MG63 (cell line): ENCODE data around the gene NRL. TPM values are rescaled to one million over a fixed set of nuclear protein-coding genes. Genes with fewer than 3 reads are reported as not detected.

ENCODE experiments used
- DNase-seq: peaks from one replicate; pipeline ENCODE4 v3.0.0-alpha.2; 2020
- H3K27me3 ChIP-seq: fragments of 250-450 bp; sonication (Bioruptor Pico); 2 replicates; pipeline ENCODE4 v1.5.1; 2020; ENCODE audit warnings: mild to moderate bottlenecking, moderate library complexity
- H3K36me3 ChIP-seq: fragments of 250-450 bp; sonication (Bioruptor Pico); 2 replicates; pipeline ENCODE4 v1.5.1; 2020; ENCODE audit warnings: mild to moderate bottlenecking, moderate library complexity
- H3K4me3 ChIP-seq: fragments of 250-450 bp; sonication (Bioruptor Pico); 2 replicates; pipeline ENCODE4 v1.5.1; 2020; ENCODE audit warnings: mild to moderate bottlenecking, moderate library complexity
- H3K9me3 ChIP-seq: fragments of 250-450 bp; sonication (Bioruptor Pico); 2 replicates; pipeline ENCODE4 v1.5.1; 2020; ENCODE audit warnings: mild to moderate bottlenecking, moderate library complexity
- total RNA-seq: library from RNA; depleted of rRNA; stranded (reverse); fragments of >200 nt; shearing (Covaris generic); gene quantifications from 2 replicates; pipeline ENCODE4 v1.2.3, GENCODE V29; 2014; ENCODE audit warnings: low replicate concordance

The NRL gene
- total RNA-seq, 1 experiment from 2014 or later, result 4.9 TPM

DNA sequence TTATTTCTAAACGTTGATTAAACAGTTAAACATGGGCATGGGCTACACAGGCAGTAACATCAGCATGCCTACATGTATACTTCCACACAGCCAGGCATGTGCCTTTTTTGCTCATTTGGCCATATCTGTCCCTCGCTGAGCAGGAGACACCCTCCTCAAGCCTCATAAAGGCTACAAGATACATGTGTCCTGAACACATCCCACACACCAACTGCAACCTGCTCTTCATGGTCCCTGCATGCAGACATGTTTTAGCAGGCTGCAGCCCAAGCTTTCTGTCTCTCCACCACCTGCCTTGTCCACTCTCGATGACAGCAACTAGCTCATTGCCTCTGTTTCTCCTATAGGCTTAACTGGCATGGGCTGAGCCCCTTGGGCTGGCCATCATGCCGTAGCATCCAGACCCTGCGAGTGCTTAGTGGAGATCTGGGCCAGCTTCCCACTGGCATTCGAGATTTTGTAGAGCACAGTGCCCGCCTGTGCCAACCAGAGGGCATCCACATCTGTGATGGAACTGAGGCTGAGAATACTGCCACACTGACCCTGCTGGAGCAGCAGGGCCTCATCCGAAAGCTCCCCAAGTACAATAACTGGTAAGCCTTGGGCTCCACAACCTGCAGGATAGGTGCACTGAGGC, 18.1 kb downstream of the NRL start:
- H3K36me3 ChIP-seq, result no peaks in the 10 kb centered on the region; the same call in 1 of the 2 replicates
- no peak overlapping the region for H3K4me3 ChIP-seq
- H3K27me3 ChIP-seq, result no peaks in the 10 kb centered on the region
- H3K9me3 ChIP-seq, result no peaks in the 10 kb centered on the region
- no peak for DNase-seq

DNA sequence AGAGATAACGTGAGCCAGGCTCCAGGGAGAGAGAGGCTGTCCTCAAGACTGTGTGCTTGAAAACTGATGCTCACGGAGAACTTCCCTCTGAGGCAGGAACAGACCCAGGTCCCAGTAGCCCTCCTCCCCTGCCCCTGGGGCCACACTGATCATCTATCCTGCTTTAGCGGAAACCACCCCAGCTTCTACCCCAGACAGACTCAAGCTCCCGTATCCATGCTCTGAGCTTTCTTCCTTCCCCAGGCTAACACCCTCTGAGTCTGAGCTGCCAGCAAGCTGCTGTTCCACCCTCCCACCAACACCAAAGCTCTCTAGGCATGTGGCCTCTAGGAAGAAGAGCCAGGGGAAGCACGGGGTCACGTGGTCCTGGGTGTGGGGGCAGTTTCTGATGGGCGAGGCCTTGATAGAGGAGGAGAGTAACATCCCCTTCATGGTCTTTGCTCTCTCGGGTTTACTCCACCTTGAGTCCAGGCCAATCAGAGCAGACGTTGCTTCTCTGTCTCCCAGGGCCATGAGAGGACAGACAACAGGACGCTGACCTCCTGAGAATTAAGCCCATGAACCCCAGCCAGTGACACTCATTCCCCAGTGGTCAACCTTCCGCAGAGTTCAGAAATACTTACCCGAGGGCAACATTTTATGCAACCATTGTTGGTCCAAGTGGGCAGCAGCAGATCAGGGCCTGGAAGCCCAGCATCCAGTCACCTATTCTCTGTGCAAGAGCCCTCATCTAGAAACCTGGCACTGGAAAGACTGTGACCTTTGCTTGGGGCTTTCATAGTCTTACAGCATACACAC, 19.3 kb downstream of the NRL start:
- no peaks in the 10 kb centered on the region; the same call in 1 of the 2 replicates for H3K36me3 ChIP-seq
- DNase-seq, result peak; percentile 62
- no peaks in the 10 kb centered on the region for H3K9me3 ChIP-seq
- H3K27me3 ChIP-seq, result no peaks in the 10 kb centered on the region
- peak overlapping the region; percentile 90 for H3K4me3 ChIP-seq

DNA sequence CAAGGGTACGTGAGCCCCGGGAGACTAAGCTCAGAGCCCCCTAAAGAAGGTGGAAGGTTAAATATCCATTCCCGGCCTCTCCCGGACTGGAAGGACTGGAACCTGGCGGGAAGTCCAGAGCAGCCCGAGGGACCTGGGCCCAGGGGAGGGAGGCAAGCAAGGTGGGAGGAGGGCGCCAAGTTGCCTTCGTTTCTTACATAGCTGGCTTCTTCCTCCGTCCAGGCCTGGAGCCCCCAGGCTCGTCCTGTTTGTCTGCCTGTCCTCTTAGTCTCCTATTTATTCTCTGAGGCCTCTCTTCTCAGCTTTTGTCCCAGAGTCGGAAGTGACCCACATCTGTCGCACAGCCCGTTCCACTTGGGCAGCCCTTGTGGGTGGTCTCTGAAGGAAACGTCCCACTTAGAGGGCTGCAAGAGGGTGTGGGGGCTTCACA, 19.9 kb downstream of the NRL start:
- Histone ChIP-seq H3K27me3 (no peaks in the 10 kb centered on the region), H3K9me3 (no peaks in the 10 kb centered on the region), H3K4me3 (peak overlapping the region; percentile 90), H3K36me3 (no peaks in the 10 kb centered on the region; the same call in 1 of the 2 replicates)
- DNase-seq, result no peak

DNA sequence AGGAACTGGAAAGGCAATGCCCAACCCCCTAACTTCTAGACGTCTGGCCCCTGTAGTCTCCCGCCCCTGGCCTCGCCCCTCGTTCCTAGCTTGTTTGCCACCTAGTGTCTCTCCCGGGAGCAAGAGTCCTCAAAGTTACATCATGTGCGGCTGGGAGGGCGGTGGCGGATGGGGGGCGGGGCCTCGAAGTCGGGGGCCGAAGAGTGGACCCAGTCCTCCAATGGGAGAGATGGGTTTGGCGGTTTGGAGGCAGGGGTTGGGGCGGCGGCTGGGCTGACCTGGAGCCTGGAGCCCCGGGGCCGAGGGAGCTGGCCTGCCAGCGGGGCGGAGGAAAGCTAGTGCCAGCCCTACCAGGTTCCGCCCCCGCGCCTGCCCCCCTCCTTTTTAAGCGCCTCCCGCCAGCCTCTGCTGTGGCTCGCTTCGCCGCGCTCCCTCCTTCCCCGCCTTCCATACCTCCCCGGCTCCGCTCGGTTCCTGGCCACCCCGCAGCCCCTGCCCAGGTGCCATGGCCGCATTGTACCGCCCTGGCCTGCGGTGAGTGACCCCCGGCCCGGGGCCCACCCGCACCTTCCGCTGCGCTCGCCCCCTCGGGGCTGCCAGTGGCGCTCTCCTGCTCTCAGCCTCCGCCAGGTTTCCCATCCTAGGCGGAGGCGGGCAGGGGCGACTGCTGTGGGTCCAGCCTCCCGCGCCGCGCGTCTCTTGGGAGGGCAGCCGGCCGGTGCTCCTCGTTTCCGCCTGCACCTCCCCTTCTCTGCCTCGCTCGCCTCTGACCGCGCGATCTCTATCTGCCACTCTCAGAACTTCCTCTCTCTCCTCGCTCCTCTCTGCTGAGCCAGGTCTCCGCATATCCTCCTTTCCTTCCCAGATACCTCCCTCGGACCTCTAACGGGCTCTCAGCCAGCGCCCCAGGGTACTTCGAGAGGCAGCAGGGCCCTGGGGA, 20.6 kb downstream of the NRL start, which contains the start of gene PCK2:
TSS of gene PCK2 (plus strand) at position 411 of the 940 bp plus-strand sequence. CDS start at position 506, 95 bp downstream.
- peak; percentile 96 for DNase-seq
- Histone ChIP-seq H3K27me3 (no peaks in the 10 kb centered on the region), H3K36me3 (no peaks in the 10 kb centered on the region; the same call in 1 of the 2 replicates), H3K9me3 (no peaks in the 10 kb centered on the region), H3K4me3 (peak within 1 kb of the TSS; percentile 90)

DNA sequence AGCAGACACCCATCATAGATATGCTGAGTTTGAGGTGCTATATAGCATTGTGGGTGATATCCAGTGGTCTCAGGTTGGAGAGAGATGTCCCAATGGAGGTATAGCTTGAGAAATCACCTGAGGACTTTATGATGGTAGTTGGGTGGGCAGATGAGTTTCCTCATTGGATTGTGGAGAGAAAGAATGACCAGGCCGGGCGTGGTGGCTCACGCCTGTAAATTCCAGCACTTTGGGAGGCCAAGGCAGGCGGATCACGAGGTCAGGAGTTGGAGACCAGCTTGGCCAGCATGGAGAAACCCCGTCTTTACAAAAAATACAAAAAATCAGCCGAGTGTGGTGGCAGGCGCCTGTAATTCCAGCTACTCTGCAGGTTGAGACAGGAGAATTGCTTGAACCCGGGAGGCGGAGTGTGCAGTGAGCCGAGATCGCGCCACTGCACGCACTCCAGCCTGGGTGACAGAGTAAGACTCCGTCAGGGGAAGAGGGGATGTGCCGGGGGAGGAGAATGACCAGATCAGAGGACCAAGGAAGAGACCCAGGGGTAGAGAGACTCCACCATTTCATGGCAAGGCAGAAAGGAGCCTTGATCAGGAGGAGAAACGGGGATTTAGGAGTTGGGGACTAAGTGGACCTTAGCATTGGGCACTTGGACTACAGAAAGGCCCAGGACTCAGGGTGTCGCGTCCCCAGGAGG, 21.4 kb downstream of the NRL start:
- Histone ChIP-seq H3K36me3 (no peaks in the 10 kb centered on the region; the same call in 1 of the 2 replicates), H3K27me3 (no peaks in the 10 kb centered on the region), H3K9me3 (no peaks in the 10 kb centered on the region), H3K4me3 (peak overlapping the region; percentile 90; the same call in 1 of the 2 replicates)
- DNase-seq, result no peak

DNA sequence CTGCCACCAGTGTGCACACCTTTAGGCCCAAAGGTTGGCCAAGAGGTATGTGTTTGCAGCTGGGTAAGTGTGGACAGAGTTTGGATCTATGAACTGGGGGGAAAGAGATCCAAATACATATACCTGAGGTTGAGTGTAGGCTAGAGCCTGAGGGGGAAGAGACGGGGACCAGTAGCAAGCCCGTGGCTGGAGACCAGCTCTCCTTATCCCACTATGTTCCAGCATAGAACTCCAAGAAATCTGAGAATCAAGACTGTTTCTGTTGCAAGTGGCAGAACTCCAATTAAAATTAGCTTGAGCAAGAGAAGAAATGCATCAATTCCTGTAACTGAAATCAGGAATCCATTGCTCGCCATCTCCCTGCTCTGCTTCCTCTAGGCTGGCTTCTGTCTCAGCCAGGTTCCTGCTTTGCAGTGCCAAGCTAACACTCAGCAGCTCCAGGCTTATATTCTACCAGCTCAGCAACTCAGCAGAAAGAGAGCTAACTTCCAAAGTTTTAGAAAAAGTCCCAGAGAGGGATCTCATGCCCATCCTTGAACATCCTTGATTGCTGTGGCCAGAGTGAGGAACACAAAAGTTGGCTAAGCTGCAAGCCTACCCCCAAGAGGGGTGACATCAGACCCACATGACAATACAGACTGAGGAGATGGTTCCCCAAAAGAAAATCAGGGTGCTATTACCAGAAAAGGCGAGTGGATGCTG, 22.1 kb downstream of the NRL start:
- DNase-seq, result no peak
- Histone ChIP-seq H3K36me3 (no peaks in the 10 kb centered on the region; the same call in 1 of the 2 replicates), H3K4me3 (no peak overlapping the region), H3K9me3 (no peaks in the 10 kb centered on the region), H3K27me3 (no peaks in the 10 kb centered on the region)

- DNase-seq, result no peak
- Histone ChIP-seq H3K36me3 (no peaks in the 10 kb centered on the region; the same call in 1 of the 2 replicates), H3K4me3 (no peak overlapping the region), H3K27me3 (no peaks in the 10 kb centered on the region), H3K9me3 (no peaks in the 10 kb centered on the region)
Observed at GRCh38 chr14:24092110-24092504, 22.6 kb downstream of the NRL start.

DNA sequence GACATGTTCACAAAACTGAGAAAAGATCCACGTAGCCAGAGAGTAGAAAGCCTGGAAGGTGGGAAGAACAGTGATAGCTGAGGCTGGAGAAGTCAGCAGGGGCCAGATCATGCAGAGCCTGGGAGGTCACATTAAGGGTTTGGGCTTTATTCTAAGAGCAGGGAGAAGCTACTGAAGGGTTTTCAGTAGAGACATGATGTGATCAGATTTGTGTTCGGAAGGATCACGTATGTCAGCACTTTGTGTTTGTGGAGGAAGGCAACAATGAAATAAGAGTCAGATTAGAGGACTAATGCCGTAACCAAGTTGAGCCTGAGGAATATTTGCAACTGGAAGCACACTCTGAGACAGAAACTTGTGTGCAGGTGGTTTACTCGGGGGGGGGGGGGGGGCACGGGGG, 24.9 kb downstream of the NRL start:
- no peaks in the 10 kb centered on the region for H3K27me3 ChIP-seq
- no peaks in the 10 kb centered on the region for H3K9me3 ChIP-seq
- DNase-seq, result no peak
- no peaks in the 10 kb centered on the region for H3K36me3 ChIP-seq
- H3K4me3 ChIP-seq, result no peak overlapping the region

DNA sequence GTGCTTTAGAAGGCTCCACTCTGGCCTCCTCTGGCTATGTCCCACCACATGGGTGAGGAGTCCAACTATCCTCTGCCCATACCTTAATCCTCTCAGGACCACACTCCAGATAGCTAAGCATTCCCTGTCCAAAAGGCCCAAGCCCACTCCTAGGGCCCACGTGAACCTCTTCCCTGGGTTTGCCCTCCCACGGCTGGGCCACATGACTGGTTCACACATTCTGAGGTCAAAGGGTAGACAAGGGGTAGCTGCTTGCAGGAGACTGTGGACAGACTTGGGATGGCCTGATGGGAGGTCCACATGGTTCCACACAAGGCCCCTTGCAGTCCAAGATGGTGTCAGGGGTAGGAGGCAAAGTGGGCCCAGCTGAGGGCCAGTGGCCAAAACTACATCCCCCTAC, 26.7 kb downstream of the NRL start:
- no peak overlapping the region for H3K4me3 ChIP-seq
- no peaks in the 10 kb centered on the region for H3K36me3 ChIP-seq
- no peaks in the 10 kb centered on the region for H3K27me3 ChIP-seq
- no peaks in the 10 kb centered on the region for H3K9me3 ChIP-seq
- DNase-seq, result no peak

DNA sequence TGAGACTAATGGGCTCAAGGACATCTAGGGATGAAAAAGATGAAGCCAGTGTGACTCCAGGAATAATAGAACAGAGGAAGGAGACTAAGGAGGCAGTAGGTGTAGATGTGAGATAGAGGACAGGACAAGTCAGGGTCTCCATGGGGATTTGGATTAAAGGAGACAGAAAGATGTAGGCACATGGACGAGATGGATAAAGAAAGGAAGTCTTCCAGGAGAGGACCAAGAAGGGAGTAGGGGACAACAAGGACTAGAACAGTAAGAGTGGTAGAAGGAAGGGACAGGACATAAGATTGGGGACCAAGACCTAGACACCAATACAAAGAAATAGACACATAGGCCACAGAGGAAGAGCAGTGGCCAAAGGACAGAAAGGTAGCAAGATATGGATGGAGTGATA, 27.7 kb downstream of the NRL start:
- DNase-seq, result no peak
- Histone ChIP-seq H3K36me3 (no peaks in the 10 kb centered on the region), H3K27me3 (no peaks in the 10 kb centered on the region), H3K9me3 (no peaks in the 10 kb centered on the region), H3K4me3 (no peak overlapping the region)

DNA sequence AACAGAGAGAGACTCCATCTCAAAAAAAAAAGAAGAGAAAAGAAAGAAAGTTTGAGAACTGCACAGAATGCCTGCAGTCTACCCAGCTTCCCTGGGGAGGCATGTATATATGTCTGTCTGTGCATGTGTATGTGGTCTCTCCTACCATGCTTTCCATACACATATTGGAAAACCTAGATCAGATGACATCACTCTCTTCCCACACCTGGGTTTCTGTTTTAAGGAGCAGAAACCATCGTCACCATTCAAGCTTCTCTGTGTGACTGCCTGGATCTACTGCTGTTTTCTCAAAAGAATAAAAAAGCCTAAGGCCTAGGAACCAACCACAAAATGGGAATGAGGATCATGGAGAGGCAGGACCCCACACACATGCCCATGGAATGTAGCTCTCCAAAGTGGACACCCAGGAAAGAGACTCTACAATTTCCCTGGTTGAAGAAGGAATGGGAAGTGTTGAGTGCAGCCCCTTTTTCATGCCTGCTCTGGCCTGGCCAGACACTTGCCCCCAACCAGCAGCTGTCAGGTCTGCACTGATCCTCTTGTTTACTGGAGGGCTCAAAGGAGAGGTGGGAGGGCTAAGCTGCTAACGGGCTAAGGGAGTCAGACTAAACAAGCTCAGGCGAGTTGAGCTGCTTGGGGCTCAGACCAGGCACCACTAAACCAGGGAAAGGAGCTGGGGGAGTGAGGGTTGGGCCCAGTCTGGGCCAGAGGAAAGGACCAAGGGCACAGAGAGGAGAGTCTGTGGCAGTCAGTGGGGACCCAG, 28.4 kb downstream of the NRL start:
- no peak for DNase-seq
- H3K9me3 ChIP-seq, result no peaks in the 10 kb centered on the region
- no peak overlapping the region for H3K4me3 ChIP-seq
- H3K27me3 ChIP-seq, result no peaks in the 10 kb centered on the region
- no peaks in the 10 kb centered on the region for H3K36me3 ChIP-seq

- Histone ChIP-seq H3K36me3 (no peaks in the 10 kb centered on the region), H3K27me3 (no peaks in the 10 kb centered on the region), H3K4me3 (no peak overlapping the region), H3K9me3 (no peaks in the 10 kb centered on the region)
- no peak for DNase-seq
Observed at GRCh38 chr14:24085215-24085614, 29.5 kb downstream of the NRL start.

DNA sequence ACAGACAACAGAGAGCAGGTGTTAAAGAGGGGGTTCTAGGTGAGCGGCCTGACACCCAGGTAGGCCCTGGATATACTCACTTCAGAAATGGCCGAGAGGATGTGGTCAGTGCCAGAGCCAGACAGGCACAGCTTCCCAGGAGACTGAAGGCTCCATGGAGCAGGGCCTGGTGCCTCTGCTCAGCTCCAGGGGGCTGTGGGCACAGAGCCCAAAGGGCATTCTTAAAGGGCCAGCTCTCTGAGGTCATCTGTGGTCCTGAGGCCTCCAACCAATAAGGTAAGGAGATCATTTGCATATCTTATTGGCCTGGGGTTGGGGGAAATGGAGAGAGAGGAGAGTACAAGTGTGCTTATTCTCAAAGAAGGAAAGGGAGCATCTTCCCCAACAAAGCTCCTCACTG, 30.3 kb downstream of the NRL start:
- H3K9me3 ChIP-seq, result no peaks in the 10 kb centered on the region
- no peaks in the 10 kb centered on the region for H3K36me3 ChIP-seq
- H3K4me3 ChIP-seq, result no peak overlapping the region
- no peak for DNase-seq
- no peaks in the 10 kb centered on the region for H3K27me3 ChIP-seq

DNA sequence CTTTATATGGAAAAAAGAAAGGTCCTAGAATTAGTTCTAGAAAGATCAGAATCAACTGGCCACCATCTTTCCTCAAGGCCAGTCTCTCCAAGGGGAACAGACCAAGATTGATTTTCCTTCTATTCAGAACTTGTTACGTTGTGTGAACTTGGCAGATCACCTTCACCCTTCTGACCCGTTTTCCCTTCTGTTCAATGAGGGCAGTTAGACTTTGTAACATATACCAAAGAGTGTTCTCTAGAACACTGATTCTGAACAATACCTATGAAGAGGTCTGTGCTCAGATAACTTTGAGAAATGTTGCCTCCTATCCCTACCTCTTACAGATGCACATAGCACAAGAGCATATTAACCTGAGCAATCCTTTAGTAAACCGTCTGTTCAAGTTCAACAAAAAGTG, 31.3 kb downstream of the NRL start:
- no peak for DNase-seq
- no peak overlapping the region for H3K4me3 ChIP-seq
- H3K9me3 ChIP-seq, result no peaks in the 10 kb centered on the region
- no peaks in the 10 kb centered on the region for H3K27me3 ChIP-seq
- H3K36me3 ChIP-seq, result no peaks in the 10 kb centered on the region

- no peaks in the 10 kb centered on the region for H3K27me3 ChIP-seq
Observed at GRCh38 chr14:24082411-24083080, 32.2 kb downstream of the NRL start.

More at GRCh38 chr14:24082411-24083080, 32.2 kb downstream of the NRL start:
- H3K36me3 ChIP-seq, result no peaks in the 10 kb centered on the region
- H3K4me3 ChIP-seq, result no peak overlapping the region
- no peaks in the 10 kb centered on the region for H3K9me3 ChIP-seq
- no peak for DNase-seq
